ENCODE data around the gene SENP2.

The SENP2 gene

DNA sequence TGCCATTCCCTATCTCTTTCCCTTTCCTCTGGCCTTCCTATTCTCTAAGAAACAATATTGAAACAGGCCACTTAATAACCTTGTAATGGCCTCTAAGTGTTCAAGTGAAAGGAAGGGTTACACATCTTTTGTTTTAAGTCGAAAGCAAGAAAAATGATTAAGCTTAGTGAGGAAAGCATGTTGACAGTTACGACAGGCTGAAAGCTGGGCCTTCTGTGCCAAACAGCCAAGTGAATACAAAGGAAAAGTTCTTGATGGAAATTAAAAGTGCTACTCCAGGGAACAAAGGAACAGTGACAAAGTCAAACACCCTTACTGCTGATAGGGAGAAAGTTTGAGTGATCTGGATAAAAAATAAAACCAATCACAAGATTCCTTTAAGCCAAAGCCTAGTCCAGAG lies 54.2 kb downstream of the SENP2 start:
- TF ChIP-seq TAF1 (IDR thresholded peaks at IDR 0.05; ENCODE audit: low read depth), result no peak
- TF ChIP-seq, protein P1, sequence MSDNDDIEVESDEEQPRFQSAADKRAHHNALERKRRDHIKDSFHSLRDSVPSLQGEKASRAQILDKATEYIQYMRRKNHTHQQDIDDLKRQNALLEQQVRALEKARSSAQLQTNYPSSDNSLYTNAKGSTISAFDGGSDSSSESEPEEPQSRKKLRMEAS (IDR thresholded peaks at IDR 0.05), result no peak
- TF ChIP-seq FOXM1 (IDR thresholded peaks at IDR 0.05; ENCODE audit: borderline replicate concordance, low read depth), result no peak
- TF ChIP-seq EGR1 (IDR thresholded peaks at IDR 0.05), result no peak
- TF ChIP-seq NFIC (IDR thresholded peaks at IDR 0.05), result no peak
- no peak for TF ChIP-seq YY1 (IDR thresholded peaks at IDR 0.05; ENCODE audit: low read depth)
- TF ChIP-seq ZBTB7A (IDR thresholded peaks at IDR 0.05; ENCODE audit: low read depth), result no peak
- no peak for TF ChIP-seq TEAD4 (IDR thresholded peaks at IDR 0.05)
- TF ChIP-seq REST (IDR thresholded peaks at IDR 0.05; ENCODE audit: low read depth), result no peak
- TF ChIP-seq CEBPB (IDR thresholded peaks at IDR 0.05), result no peak
- TF ChIP-seq CREB1 (IDR thresholded peaks at IDR 0.05; ENCODE audit: low read depth), result no peak
- no peak for TF ChIP-seq RAD21 (IDR thresholded peaks at IDR 0.05; ENCODE audit: low read depth)
- TF ChIP-seq, protein P2, sequence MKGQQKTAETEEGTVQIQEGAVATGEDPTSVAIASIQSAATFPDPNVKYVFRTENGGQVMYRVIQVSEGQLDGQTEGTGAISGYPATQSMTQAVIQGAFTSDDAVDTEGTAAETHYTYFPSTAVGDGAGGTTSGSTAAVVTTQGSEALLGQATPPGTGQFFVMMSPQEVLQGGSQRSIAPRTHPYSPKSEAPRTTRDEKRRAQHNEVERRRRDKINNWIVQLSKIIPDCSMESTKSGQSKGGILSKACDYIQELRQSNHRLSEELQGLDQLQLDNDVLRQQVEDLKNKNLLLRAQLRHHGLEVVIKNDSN (IDR thresholded peaks at IDR 0.05), result no peak
- TF ChIP-seq EP300 (IDR thresholded peaks at IDR 0.05; ENCODE audit: borderline replicate concordance), result no peak
- no peak for TF ChIP-seq TCF12 (IDR thresholded peaks at IDR 0.05; ENCODE audit: low read depth)

DNA sequence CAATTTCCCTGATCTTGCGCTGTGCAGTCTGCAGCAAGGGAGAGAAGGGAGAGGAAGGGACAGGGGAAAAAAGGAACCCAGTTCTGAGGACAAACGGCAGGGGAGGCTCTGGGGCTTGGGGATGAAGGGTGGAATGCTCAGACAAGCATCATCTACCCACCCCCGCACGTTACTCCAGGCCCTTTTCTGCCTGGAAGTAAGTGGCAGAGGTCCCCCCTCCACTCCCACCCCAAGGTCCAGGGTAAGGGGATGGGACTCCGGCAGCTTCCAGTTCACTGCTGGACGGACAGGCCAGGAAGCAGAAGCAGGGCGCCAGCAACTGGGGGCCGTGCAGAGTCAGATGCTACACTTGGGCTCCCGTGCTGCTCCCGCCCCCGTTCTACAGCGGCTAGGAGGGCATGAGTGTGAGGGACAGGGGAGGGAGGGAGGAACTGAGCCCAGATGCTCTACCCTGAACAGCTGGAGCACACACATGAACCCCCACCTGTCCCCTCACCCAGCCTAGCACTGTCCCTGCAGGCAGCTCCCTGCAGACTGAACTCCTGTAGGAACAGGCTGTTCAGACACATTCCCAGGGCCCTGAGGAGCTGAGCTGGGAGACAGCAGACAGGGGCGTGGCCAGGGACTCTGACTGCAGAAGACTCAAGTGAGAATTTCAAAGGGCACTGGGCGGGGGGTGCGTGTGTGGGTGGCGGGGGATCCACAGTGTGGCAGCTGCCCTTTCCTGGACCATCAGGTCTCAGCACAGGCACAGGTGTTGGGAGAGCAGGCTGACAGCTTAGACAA lies 59.7 kb downstream of the SENP2 start:
- no peak for TF ChIP-seq CEBPB (IDR thresholded peaks at IDR 0.05)
- no peak for TF ChIP-seq TEAD4 (IDR thresholded peaks at IDR 0.05)
- no peak for TF ChIP-seq EGR1 (IDR thresholded peaks at IDR 0.05)
- TF ChIP-seq RAD21 (IDR thresholded peaks at IDR 0.05; ENCODE audit: low read depth), result no peak
- TF ChIP-seq FOXM1 (IDR thresholded peaks at IDR 0.05; ENCODE audit: borderline replicate concordance, low read depth), result no peak
- TF ChIP-seq EP300 (IDR thresholded peaks at IDR 0.05; ENCODE audit: borderline replicate concordance), result no peak
- no peak for TF ChIP-seq TAF1 (IDR thresholded peaks at IDR 0.05; ENCODE audit: low read depth)
- TF ChIP-seq NFIC (IDR thresholded peaks at IDR 0.05), result no peak

DNA sequence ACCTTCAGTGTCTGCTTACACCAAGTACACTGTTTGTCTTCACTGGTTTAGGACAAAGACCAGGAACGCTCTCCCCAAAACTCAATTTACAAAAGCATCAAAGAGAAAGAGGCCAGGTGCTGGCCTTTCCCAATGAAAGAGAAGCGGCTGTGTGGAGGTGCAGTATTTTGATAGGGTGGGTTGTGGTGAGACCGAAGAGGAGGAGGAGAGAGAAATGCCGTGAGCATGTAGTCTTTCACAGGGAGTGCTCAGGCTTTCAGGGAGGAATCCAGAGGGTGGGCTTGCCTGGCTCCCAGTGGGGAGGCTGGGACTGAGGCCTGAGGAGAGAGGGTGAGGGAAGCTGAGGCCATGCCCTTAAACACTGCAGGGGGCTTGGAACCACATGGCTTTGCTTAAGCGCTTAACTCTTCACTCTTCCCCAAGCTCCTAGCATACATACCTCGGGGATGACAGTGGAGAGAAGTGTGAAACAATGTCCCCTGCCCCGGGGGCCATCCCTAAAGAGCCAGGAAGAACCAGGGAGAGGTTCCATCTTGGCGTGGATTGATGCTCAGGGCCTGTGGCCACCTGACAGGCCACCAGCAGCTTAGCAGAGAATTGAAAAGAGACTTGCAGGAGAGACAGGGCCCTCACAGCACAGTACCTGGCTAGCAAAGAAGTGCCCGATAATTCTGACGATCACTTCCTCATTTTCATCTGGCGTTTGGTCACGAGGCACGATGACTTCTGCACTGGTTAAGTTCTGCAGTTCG lies 60.5 kb downstream of the SENP2 start:
- TF ChIP-seq TAF1 (IDR thresholded peaks at IDR 0.05; ENCODE audit: low read depth) (no peak), REST (IDR thresholded peaks at IDR 0.05; ENCODE audit: low read depth) (no peak), NFIC (IDR thresholded peaks at IDR 0.05) (no peak), TEAD4 (IDR thresholded peaks at IDR 0.05) (no peak), CEBPB (IDR thresholded peaks at IDR 0.05) (no peak), ZBTB7A (IDR thresholded peaks at IDR 0.05; ENCODE audit: low read depth) (no peak), CREB1 (IDR thresholded peaks at IDR 0.05; ENCODE audit: low read depth) (no peak), FOXM1 (IDR thresholded peaks at IDR 0.05; ENCODE audit: borderline replicate concordance, low read depth) (no peak), YY1 (IDR thresholded peaks at IDR 0.05; ENCODE audit: low read depth) (no peak), TCF12 (IDR thresholded peaks at IDR 0.05; ENCODE audit: low read depth) (no peak), EGR1 (IDR thresholded peaks at IDR 0.05) (no peak), EP300 (IDR thresholded peaks at IDR 0.05; ENCODE audit: borderline replicate concordance) (no peak), RAD21 (IDR thresholded peaks at IDR 0.05; ENCODE audit: low read depth) (no peak)
- TF ChIP-seq, protein P2 (IDR thresholded peaks at IDR 0.05), result no peak
- TF ChIP-seq, protein P1 (IDR thresholded peaks at IDR 0.05), result no peak

DNA sequence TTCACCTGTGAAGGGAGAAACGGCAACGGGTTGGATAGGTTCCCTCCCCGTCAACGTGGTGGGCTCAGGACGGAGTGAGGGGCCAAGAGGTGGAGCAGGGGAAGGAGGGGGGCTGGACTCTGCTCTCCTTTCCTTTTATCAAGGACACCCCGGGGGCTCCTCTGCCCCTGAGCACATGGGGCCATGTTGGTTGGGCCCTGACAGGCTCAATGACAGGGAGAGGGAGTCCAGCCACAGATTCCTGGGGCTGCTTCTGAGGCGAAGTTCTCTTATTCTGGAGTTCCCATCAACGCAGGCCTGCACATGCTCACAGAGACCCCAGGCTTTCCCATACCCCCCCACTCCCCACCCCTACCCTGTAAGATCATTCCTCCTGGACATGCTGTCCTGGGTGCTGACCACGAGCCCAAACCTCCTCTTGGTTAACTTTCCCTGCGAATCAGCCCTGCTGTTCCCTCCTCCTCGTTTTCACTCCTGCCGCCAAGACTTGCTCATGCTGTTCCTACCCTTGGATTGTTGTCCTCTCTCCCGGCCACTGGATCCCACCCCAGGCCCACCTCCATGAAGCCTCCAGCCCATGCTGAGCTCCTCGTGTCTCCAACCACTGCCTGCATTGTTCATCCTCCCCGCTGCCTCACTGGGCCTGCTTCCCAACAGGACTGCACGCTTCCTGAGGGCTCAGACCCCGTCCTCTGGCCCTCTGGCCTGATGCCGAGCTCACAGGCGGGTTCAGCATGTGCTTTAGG lies 61.2 kb downstream of the SENP2 start:
- TF ChIP-seq ZBTB7A (IDR thresholded peaks at IDR 0.05; ENCODE audit: low read depth) (no peak), NFIC (IDR thresholded peaks at IDR 0.05) (no peak), EP300 (IDR thresholded peaks at IDR 0.05; ENCODE audit: borderline replicate concordance) (no peak), CEBPB (IDR thresholded peaks at IDR 0.05) (no peak), FOXM1 (IDR thresholded peaks at IDR 0.05; ENCODE audit: borderline replicate concordance, low read depth) (no peak)
- TF ChIP-seq, protein P2 (IDR thresholded peaks at IDR 0.05), result no peak
- TF ChIP-seq, protein P1 (IDR thresholded peaks at IDR 0.05), result no peak

Measured in Ishikawa (cell line).